ENCODE data around the gene CDKL1.

GRCh38 chr14:50318031-50318626 is 78.6 kb downstream of the CDKL1 start:
- TF ChIP-seq POLR2A (IDR thresholded peaks at IDR 0.05) (no peak), CTCF (IDR thresholded peaks at IDR 0.05) (peak in 5 of 6 experiments; percentile 43 to 74 (median 66))

Data from esophagus squamous epithelium (tissue), 4 donors.